Measurements from ENCODE around the gene CARD18. TPM values are rescaled to one million over a fixed set of nuclear protein-coding genes. Genes with fewer than 3 reads are reported as not detected.
"Not testable (repeated sequence)": the region's sequence is repeated elsewhere in the genome, so short reads cannot be mapped to it uniquely, and the experiment has no call there.

Gene CARD18
- total RNA-seq, 1 donor from 2014 or later = not detected

- no peaks in the 10 kb centered on the region for H4K20me1 ChIP-seq (ENCODE audit: low read depth)
- no peak overlapping the region for H3K27ac ChIP-seq
- Mint-ChIP-seq H3K9me3 (no peaks in the 10 kb centered on the region), H3K36me3 (no peaks in the 10 kb centered on the region), H3K4me1 (no peaks in the 10 kb centered on the region), H3K27ac (no peak overlapping the region), H3K27me3 (ENCODE audit: insufficient read depth, low read depth) (peaks cover 2% of the 10 kb centered on the region), H3K4me3 (no peak overlapping the region)
- TF ChIP-seq CTCF (IDR thresholded peaks at IDR 0.05) = no peak
- no peak for TF ChIP-seq EZH2phosphoT487 (IDR thresholded peaks at IDR 0.05)
- no peak for TF ChIP-seq EZH2 (IDR thresholded peaks at IDR 0.05)
- H3F3A ChIP-seq (ENCODE audit: low read depth) = no peaks in the 10 kb centered on the region
- H3K4me2 ChIP-seq = no peak overlapping the region
- H3K79me2 ChIP-seq (ENCODE audit: low read depth) = no peaks in the 10 kb centered on the region
- H3K9ac ChIP-seq = no peak overlapping the region
- H3K36me3 ChIP-seq = peaks cover 2% of the 10 kb centered on the region
- no peaks in the 10 kb centered on the region for H3K9me3 ChIP-seq (ENCODE audit: low read depth)
- H3K4me1 ChIP-seq = no peaks in the 10 kb centered on the region
- H3K4me3 ChIP-seq = no peak overlapping the region
- H3K27me3 ChIP-seq = no peaks in the 10 kb centered on the region
- H2AFZ ChIP-seq (replicated peaks) = no peak overlapping the region
- no peak for DNase-seq (ENCODE audit: low spot score)
Measured at GRCh38 chr11:105100206-105100605, 39.4 kb downstream of the CARD18 start.

- not testable (repeated sequence) for H3K27ac ChIP-seq; H4K20me1 ChIP-seq (ENCODE audit: low read depth); H3K4me3 ChIP-seq; H3F3A ChIP-seq (ENCODE audit: low read depth); H3K4me1 Mint-ChIP-seq; H3K4me2 ChIP-seq; H3K4me1 ChIP-seq; H3K9me3 ChIP-seq (ENCODE audit: low read depth); H3K9me3 Mint-ChIP-seq; H3K27me3 Mint-ChIP-seq (ENCODE audit: insufficient read depth, low read depth); DNase-seq (ENCODE audit: low spot score); H3K27me3 ChIP-seq; H3K36me3 ChIP-seq; H3K36me3 Mint-ChIP-seq; H3K79me2 ChIP-seq (ENCODE audit: low read depth); H3K27ac Mint-ChIP-seq; H3K9ac ChIP-seq; H2AFZ ChIP-seq (replicated peaks); H3K4me3 Mint-ChIP-seq
Measured at GRCh38 chr11:105099594-105099993, 40.0 kb downstream of the CARD18 start.

GRCh38 chr11:105092256-105093239 is 47.0 kb downstream of the CARD18 start:
- Histone ChIP-seq H3K4me3 (no peak overlapping the region), H3K4me2 (no peak overlapping the region), H2AFZ (replicated peaks) (no peak overlapping the region), H3K27me3 (no peaks in the 10 kb centered on the region), H3K36me3 (no peaks in the 10 kb centered on the region), H3F3A (ENCODE audit: low read depth) (no peaks in the 10 kb centered on the region), H4K20me1 (ENCODE audit: low read depth) (no peaks in the 10 kb centered on the region), H3K27ac (no peak overlapping the region), H3K9ac (no peak overlapping the region), H3K9me3 (ENCODE audit: low read depth) (no peaks in the 10 kb centered on the region), H3K79me2 (ENCODE audit: low read depth) (no peaks in the 10 kb centered on the region), H3K4me1 (no peaks in the 10 kb centered on the region)
- Mint-ChIP-seq H3K4me1 (no peaks in the 10 kb centered on the region), H3K9me3 (no peaks in the 10 kb centered on the region), H3K36me3 (no peaks in the 10 kb centered on the region), H3K4me3 (no peak overlapping the region), H3K27ac (no peak overlapping the region), H3K27me3 (ENCODE audit: insufficient read depth, low read depth) (no peaks in the 10 kb centered on the region)
- TF ChIP-seq EZH2phosphoT487 (IDR thresholded peaks at IDR 0.05) (no peak), EZH2 (IDR thresholded peaks at IDR 0.05) (no peak), CTCF (IDR thresholded peaks at IDR 0.05) (no peak)
- DNase-seq (ENCODE audit: low spot score) = no peak

Other genes starting within 250 kb of the CARD18 start
- not detected in 2 replicates for gene CASP12, start 241.3 kb downstream of the CARD18 start, total RNA-seq (ENCODE audit: low replicate concordance)
- not detected in 2 replicates for gene CASP4, start 171.2 kb downstream of the CARD18 start, total RNA-seq (ENCODE audit: low replicate concordance)
- not detected in 2 replicates for gene CASP5, start 116.6 kb downstream of the CARD18 start, total RNA-seq (ENCODE audit: low replicate concordance)
- not detected in 2 replicates for gene CASP1, start 104.6 kb downstream of the CARD18 start, total RNA-seq (ENCODE audit: low replicate concordance)
- gene CARD16, start 94.4 kb downstream of the CARD18 start, total RNA-seq (ENCODE audit: low replicate concordance) = not detected in 2 replicates